HepG2 (cell line): ENCODE data around the gene C2orf92. TPM values are rescaled to one million over a fixed set of nuclear protein-coding genes. Genes with fewer than 3 reads are reported as not detected.

Source experiments
- ATAC-seq: fragments of 200-7000 bp; cut with Tn5 transposase; 3 replicates; pipeline ENCODE4 v1.9.1; 2020; ENCODE audit warnings: mild to moderate bottlenecking, moderate library complexity
- BruUV-seq: library from RNA; stranded (reverse); fragments of 400-500 nt; replicated peaks from 2 replicates; lab custom pipeline; 2021; lab: Mats Ljungman, UMichigan
- CTCF ChIA-PET: fragments of 300-600 bp; formaldehyde crosslinking; extraction: SDS; loops from one replicate; lab custom pipeline; 2021; ENCODE audit warnings: low total read pairs, inconsistent platforms, low intra/inter-chr PET ratio; lab: Yijun Ruan, JAX
- POLR2A ChIA-PET: fragments of 350-600 bp; sonication (Branson Sonifier 250); formaldehyde crosslinking; loops from one replicate; lab custom pipeline; 2020; ENCODE audit warnings: antibody characterized with exemption, inconsistent platforms; lab: Yijun Ruan, JAX
- DNase-seq: peaks from one replicate; pipeline ENCODE4 v3.0.0-alpha.2; 2015; ENCODE audit warnings: low spot score
- FAIRE-seq: peaks from 3 replicates; lab custom pipeline; 2011; peaks lifted over from hg19 to GRCh38; lab: Jason Lieb, UNC
- H2AFZ ChIP-seq: one replicate; pipeline ENCODE4 v1.6.1; 2011; ENCODE audit warnings: low read length, inconsistent platforms
- H3K27ac ChIP-seq: fragments of 300-600 bp; 3 replicates; pipeline ENCODE4 v1.8.0; 2011; ENCODE audit warnings: mixed run types, mild to moderate bottlenecking, mixed read lengths, low read length, inconsistent platforms; ENCODE audit not compliant: insufficient read depth; ENCODE audit errors: extremely low read length
- H3K27me3 ChIP-seq, 2 experiments: fragments of 200-600 bp in 1 of 2; 2 replicates in 1 of 2; 3 replicates in 1 of 2; pipeline versions ENCODE4 v1.6.0 to v1.8.0; 2011; ENCODE audit warnings: low read length in 2 of 2, mild to moderate bottlenecking in 2 of 2, moderate library complexity in 2 of 2, inconsistent platforms in 1 of 2; ENCODE audit not compliant: insufficient read depth in 2 of 2, control insufficient read depth in 1 of 2
- H3K36me3 ChIP-seq, 2 experiments: fragments of 200-600 bp in 1 of 2; replicated peaks in 1 of 2; 2 replicates in 1 of 2; 3 replicates in 1 of 2; pipeline versions ENCODE4 v1.5.1 to v1.8.0; 2011; ENCODE audit warnings: low read length in 2 of 2, inconsistent platforms in 1 of 2; ENCODE audit not compliant: insufficient read depth in 2 of 2, control insufficient read depth in 1 of 2
- H3K4me1 ChIP-seq: 2 replicates; pipeline ENCODE4 v1.5.1; 2012; ENCODE audit warnings: low read length, inconsistent platforms; ENCODE audit not compliant: insufficient read depth
- H3K4me2 ChIP-seq: 2 replicates; pipeline ENCODE4 v1.6.0; 2011; ENCODE audit warnings: low read depth, low read length, inconsistent platforms
- H3K4me3 ChIP-seq, 3 experiments: fragments of 200-600 bp in 1 of 3; sonication (generic), shearing (Covaris generic) in 1 of 3; replicated peaks in 1 of 3; 2 replicates each; pipeline ENCODE4 v1.5.1; 2011 to 2016; ENCODE audit warnings: low read length in 3 of 3, inconsistent platforms in 2 of 3, low read depth in 2 of 3, mild to moderate bottlenecking in 2 of 3, control low read depth in 1 of 3, mixed read lengths in 1 of 3; ENCODE audit not compliant: insufficient read depth in 1 of 3
- H3K79me2 ChIP-seq: one replicate; pipeline ENCODE4 v1.6.1; 2011; ENCODE audit warnings: low read length, inconsistent platforms; ENCODE audit not compliant: insufficient read depth
- H3K9ac ChIP-seq: 2 replicates; pipeline ENCODE4 v1.6.0; 2011; ENCODE audit warnings: mild to moderate bottlenecking, low read depth, low read length, inconsistent platforms; ENCODE audit not compliant: insufficient read depth
- H3K9me3 ChIP-seq: 2 replicates; pipeline ENCODE4 v1.5.1; 2012; ENCODE audit warnings: mild to moderate bottlenecking, low read length
- H4K20me1 ChIP-seq: 2 replicates; pipeline ENCODE4 v1.6.0; 2011; ENCODE audit warnings: inconsistent platforms, mild to moderate bottlenecking, low read length, moderate library complexity; ENCODE audit not compliant: insufficient read depth
- GABPA ChIP-seq, 2 experiments: IDR thresholded peaks; 2 replicates each; pipeline ENCODE4 v1.6.1; 2011 to 2016; ENCODE audit warnings: low read depth in 2 of 2, low read length in 1 of 2, missing biosample characterization in 1 of 2, missing genetic modification characterization in 1 of 2
- TCF12 ChIP-seq, 2 experiments: fragments of 450-650 bp in 1 of 2; sonication (generic) in 1 of 2; formaldehyde crosslinking in 1 of 2; IDR thresholded peaks; 2 replicates each; pipeline versions ENCODE4 v1.6.1 to v1.8.0; 2017 to 2022; ENCODE audit warnings: antibody characterized with exemption in 1 of 2, mild to moderate bottlenecking in 1 of 2, missing genetic modification reagents in 1 of 2, moderate library complexity in 1 of 2
- ZNF589 ChIP-seq: sonication (generic); formaldehyde crosslinking; conservative IDR thresholded peaks from 2 replicates; pipeline ENCODE4 v1.8.0; 2022; ENCODE audit warnings: mild to moderate bottlenecking, moderate library complexity, missing genetic modification reagents
- WGBS: methylation state at CpG from one replicate; pipeline ENCODE4 v1.1.6; 2017; ENCODE audit warnings: low lambda C conversion rate; 5-methylcytosine and 5-hydroxymethylcytosine counted together
- in situ Hi-C: cut with HindIII; loops from 2 replicates; pipeline ENCODE4 v1.10.0; 2017; ENCODE audit warnings: low pct_unique_long_range_greater_than_20kb; ENCODE audit not compliant: extremely low pct_ligation_motif_present
- intact Hi-C: fragments of 100-400 bp; cut with micrococcal nuclease; formaldehyde crosslinking; loops from one replicate; pipeline ENCODE4 v1.10.0; 2022; ENCODE audit not compliant: unreplicated experiment
- polyA plus RNA-seq, 8 experiments: library from polyadenylated mRNA; depleted of rRNA in 3 of 8; stranded (reverse) in 7 of 8; unstranded in 1 of 8; fragments of >200 nt; fragmentation: Illumina TruSeq in 4 of 8; extraction: Trizol in 4 of 8; gene quantifications; 2 replicates each; pipeline versions ENCODE4 v1.2.1 to v1.2.3, GENCODE V29; 2011 to 2016; ENCODE audit warnings: low read depth in 4 of 8, missing spikeins in 1 of 8, mixed read lengths in 1 of 8; ENCODE audit not compliant: insufficient read depth in 1 of 8
- total RNA-seq, 5 experiments: library from RNA; depleted of rRNA; stranded (reverse); fragments of >200 nt; fragmentation: Illumina TruSeq; extraction: Trizol; gene quantifications; 2 replicates each; pipeline ENCODE4 v1.2.3, GENCODE V29; 2016; ENCODE audit warnings: low read depth in 1 of 5
- TF ChIP-seq, protein P1 (sequence below): sonication (generic); formaldehyde crosslinking; IDR thresholded peaks from 2 replicates; pipeline ENCODE4 v1.8.0; 2022; ENCODE audit warnings: missing genetic modification reagents, mild to moderate bottlenecking, borderline replicate concordance
- TF ChIP-seq, protein P2 (sequence below): sonication (generic); formaldehyde crosslinking; IDR thresholded peaks from 2 replicates; pipeline ENCODE4 v1.5.1; 2020; ENCODE audit warnings: mild to moderate bottlenecking, missing genetic modification reagents, moderate library complexity
- TF ChIP-seq, protein P3 (sequence below): sonication (generic); formaldehyde crosslinking; IDR thresholded peaks from 2 replicates; pipeline ENCODE4 v1.4.0; 2020; ENCODE audit warnings: missing genetic modification reagents, borderline replicate concordance

Gene C2orf92
- total and polyA plus RNA-seq, 2 of the 13 experiments (the other 11 are each of a cell fraction or from before 2014, with no cell fraction given) = 4.9 to 5.0 TPM

- Histone ChIP-seq H3K4me3 (no peak overlapping the region), H2AFZ (no peak overlapping the region), H3K9me3 (no peaks in the 10 kb centered on the region), H3K27me3 (peaks cover 2 to 27% of the 10 kb centered on the region in 2 experiments; a peak in 4 of 5 replicates), H3K4me1 (peaks cover 9% of the 10 kb centered on the region), H3K79me2 (no peaks in the 10 kb centered on the region), H3K9ac (no peak overlapping the region), H3K4me2 (no peak overlapping the region), H3K36me3 (no peaks in the 10 kb centered on the region), H3K27ac (no peak overlapping the region), H4K20me1 (no peaks in the 10 kb centered on the region)
- CTCF ChIA-PET = no interaction called here
- FAIRE-seq = no peak
- TF ChIP-seq TCF12 (IDR thresholded peaks at IDR 0.05) = no peak
- TF ChIP-seq TCF12 (CRISPR knock-in tag; IDR thresholded peaks at IDR 0.05) = no peak
- no peak for TF ChIP-seq ZNF589 (CRISPR knock-in tag)
- TF ChIP-seq, protein P1, sequence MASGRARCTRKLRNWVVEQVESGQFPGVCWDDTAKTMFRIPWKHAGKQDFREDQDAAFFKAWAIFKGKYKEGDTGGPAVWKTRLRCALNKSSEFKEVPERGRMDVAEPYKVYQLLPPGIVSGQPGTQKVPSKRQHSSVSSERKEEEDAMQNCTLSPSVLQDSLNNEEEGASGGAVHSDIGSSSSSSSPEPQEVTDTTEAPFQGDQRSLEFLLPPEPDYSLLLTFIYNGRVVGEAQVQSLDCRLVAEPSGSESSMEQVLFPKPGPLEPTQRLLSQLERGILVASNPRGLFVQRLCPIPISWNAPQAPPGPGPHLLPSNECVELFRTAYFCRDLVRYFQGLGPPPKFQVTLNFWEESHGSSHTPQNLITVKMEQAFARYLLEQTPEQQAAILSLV (CRISPR knock-in tag) = no peak
- 0 out of 2 replicates have a peak, but pooled peaks have one; percentile 7 for TF ChIP-seq GABPA (IDR thresholded peaks at IDR 0.05; ENCODE audit: low read depth, low read length)
- TF ChIP-seq GABPA (CRISPR knock-in tag; IDR thresholded peaks at IDR 0.05; ENCODE audit: low read depth) = no peak
- TF ChIP-seq, protein P2, sequence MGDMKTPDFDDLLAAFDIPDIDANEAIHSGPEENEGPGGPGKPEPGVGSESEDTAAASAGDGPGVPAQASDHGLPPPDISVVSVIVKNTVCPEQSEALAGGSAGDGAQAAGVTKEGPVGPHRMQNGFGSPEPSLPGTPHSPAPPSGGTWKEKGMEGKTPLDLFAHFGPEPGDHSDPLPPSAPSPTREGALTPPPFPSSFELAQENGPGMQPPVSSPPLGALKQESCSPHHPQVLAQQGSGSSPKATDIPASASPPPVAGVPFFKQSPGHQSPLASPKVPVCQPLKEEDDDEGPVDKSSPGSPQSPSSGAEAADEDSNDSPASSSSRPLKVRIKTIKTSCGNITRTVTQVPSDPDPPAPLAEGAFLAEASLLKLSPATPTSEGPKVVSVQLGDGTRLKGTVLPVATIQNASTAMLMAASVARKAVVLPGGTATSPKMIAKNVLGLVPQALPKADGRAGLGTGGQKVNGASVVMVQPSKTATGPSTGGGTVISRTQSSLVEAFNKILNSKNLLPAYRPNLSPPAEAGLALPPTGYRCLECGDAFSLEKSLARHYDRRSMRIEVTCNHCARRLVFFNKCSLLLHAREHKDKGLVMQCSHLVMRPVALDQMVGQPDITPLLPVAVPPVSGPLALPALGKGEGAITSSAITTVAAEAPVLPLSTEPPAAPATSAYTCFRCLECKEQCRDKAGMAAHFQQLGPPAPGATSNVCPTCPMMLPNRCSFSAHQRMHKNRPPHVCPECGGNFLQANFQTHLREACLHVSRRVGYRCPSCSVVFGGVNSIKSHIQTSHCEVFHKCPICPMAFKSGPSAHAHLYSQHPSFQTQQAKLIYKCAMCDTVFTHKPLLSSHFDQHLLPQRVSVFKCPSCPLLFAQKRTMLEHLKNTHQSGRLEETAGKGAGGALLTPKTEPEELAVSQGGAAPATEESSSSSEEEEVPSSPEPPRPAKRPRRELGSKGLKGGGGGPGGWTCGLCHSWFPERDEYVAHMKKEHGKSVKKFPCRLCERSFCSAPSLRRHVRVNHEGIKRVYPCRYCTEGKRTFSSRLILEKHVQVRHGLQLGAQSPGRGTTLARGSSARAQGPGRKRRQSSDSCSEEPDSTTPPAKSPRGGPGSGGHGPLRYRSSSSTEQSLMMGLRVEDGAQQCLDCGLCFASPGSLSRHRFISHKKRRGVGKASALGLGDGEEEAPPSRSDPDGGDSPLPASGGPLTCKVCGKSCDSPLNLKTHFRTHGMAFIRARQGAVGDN (CRISPR knock-in tag) = 0 out of 2 replicates have a peak, but pooled peaks have one; percentile 1
- TF ChIP-seq, protein P3, sequence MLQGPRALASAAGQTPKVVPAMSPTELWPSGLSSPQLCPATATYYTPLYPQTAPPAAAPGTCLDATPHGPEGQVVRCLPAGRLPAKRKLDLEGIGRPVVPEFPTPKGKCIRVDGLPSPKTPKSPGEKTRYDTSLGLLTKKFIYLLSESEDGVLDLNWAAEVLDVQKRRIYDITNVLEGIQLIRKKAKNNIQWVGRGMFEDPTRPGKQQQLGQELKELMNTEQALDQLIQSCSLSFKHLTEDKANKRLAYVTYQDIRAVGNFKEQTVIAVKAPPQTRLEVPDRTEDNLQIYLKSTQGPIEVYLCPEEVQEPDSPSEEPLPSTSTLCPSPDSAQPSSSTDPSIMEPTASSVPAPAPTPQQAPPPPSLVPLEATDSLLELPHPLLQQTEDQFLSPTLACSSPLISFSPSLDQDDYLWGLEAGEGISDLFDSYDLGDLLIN (CRISPR knock-in tag) = no peak
- 40% methylated on average over 17 of the region's 20 CpGs for WGBS
- intact Hi-C loops (no loop called here), in situ Hi-C loops (no loop called here)
- no peak for ATAC-seq
- no TSS peak for BruUV-seq
- no peak for DNase-seq
- POLR2A ChIA-PET = no interaction called here
Observed at GRCh38 chr2:97736608-97737330, 67.3 kb downstream of the C2orf92 start.
